IMR-90 (cell line): Measurements from ENCODE around the gene KDM4B.

Experiments
- FOS ChIP-seq: fragments of 150-350 bp; IDR thresholded peaks from 2 replicates; pipeline ENCODE4 v1.6.1; 2016; ENCODE audit warnings: low read depth, low read length
- MAFK ChIP-seq: IDR thresholded peaks from 2 replicates; pipeline ENCODE4 v1.6.1; 2012; ENCODE audit warnings: low read depth, low read length, improper control_type of control experiment
- MXI1 ChIP-seq: IDR thresholded peaks from 2 replicates; pipeline ENCODE4 v1.6.1; 2012; ENCODE audit warnings: low read depth, mild to moderate bottlenecking, low read length, moderate library complexity, borderline replicate concordance
- POLR2A ChIP-seq: IDR thresholded peaks from 2 replicates; pipeline ENCODE4 v1.6.1; 2012; ENCODE audit warnings: mild to moderate bottlenecking, low read depth, low read length
- RAD21 ChIP-seq: IDR thresholded peaks from 2 replicates; pipeline ENCODE4 v1.6.1; 2012; ENCODE audit warnings: low read length, improper control_type of control experiment
- RCOR1 ChIP-seq: IDR thresholded peaks from 2 replicates; pipeline ENCODE4 v1.6.1; 2012; ENCODE audit warnings: mild to moderate bottlenecking, low read length, improper control_type of control experiment; ENCODE audit not compliant: insufficient replicate concordance
- RFX5 ChIP-seq: IDR thresholded peaks from 2 replicates; pipeline ENCODE4 v1.8.0; 2012; ENCODE audit warnings: low read depth, mild to moderate bottlenecking, low read length, moderate library complexity
- SMC3 ChIP-seq: fragments of 150-350 bp; IDR thresholded peaks from 2 replicates; pipeline ENCODE4 v1.6.1; 2016; ENCODE audit warnings: low read depth, mild to moderate bottlenecking, antibody characterized with exemption, low read length, moderate library complexity
- TF ChIP-seq, protein P1 (sequence below): conservative IDR thresholded peaks from 2 replicates; pipeline ENCODE4 v1.5.1; 2012; ENCODE audit warnings: mild to moderate bottlenecking, low read depth, low read length, improper control_type of control experiment
- TF ChIP-seq, protein P2 (sequence below): fragments of 150-350 bp; IDR thresholded peaks from 2 replicates; pipeline ENCODE4 v1.6.1; 2017; ENCODE audit warnings: mild to moderate bottlenecking, antibody characterized with exemption, low read length, low read depth

DNA sequence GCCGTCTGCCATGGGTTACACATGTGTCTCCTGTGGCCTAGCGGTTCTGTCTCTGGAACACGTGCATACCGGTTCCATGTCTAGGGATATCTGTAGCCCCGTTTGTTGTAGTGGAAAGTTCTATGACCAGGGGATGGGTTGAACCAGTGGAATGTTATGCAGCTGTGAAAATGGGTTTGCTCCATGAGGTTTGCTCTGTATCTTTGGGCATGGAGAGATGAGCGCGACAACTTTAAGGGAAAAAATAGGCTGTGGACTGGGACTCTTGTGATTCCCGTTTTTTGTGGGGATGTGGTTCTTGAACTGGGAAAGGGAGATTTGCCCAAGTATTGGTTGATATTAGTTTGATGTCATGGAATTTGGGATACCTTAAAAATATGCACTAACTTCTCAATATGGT lies 120.4 kb downstream of the KDM4B start:
- TF ChIP-seq, protein P1, sequence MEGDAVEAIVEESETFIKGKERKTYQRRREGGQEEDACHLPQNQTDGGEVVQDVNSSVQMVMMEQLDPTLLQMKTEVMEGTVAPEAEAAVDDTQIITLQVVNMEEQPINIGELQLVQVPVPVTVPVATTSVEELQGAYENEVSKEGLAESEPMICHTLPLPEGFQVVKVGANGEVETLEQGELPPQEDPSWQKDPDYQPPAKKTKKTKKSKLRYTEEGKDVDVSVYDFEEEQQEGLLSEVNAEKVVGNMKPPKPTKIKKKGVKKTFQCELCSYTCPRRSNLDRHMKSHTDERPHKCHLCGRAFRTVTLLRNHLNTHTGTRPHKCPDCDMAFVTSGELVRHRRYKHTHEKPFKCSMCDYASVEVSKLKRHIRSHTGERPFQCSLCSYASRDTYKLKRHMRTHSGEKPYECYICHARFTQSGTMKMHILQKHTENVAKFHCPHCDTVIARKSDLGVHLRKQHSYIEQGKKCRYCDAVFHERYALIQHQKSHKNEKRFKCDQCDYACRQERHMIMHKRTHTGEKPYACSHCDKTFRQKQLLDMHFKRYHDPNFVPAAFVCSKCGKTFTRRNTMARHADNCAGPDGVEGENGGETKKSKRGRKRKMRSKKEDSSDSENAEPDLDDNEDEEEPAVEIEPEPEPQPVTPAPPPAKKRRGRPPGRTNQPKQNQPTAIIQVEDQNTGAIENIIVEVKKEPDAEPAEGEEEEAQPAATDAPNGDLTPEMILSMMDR: no peak
- TF ChIP-seq POLR2A (no peak), SMC3 (no peak), FOS (no peak), RCOR1 (no peak), MAFK (no peak), RFX5 (no peak), MXI1 (no peak), RAD21 (no peak)
- TF ChIP-seq, protein P2, sequence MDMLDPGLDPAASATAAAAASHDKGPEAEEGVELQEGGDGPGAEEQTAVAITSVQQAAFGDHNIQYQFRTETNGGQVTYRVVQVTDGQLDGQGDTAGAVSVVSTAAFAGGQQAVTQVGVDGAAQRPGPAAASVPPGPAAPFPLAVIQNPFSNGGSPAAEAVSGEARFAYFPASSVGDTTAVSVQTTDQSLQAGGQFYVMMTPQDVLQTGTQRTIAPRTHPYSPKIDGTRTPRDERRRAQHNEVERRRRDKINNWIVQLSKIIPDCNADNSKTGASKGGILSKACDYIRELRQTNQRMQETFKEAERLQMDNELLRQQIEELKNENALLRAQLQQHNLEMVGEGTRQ: no peak
